IPS-15b (cell line): ENCODE data around the gene KDM1B.
"Not testable (repeated sequence)": the region's sequence is repeated elsewhere in the genome, so short reads cannot be mapped to it uniquely, and the experiment has no call there.

Source experiments
- H3K27me3 ChIP-seq: one replicate; pipeline ENCODE4 v1.6.1; 2013; ENCODE audit warnings: low read length; ENCODE audit not compliant: control insufficient read depth, insufficient read depth
- H3K36me3 ChIP-seq: one replicate; pipeline ENCODE4 v1.6.1; 2013; ENCODE audit warnings: low read length; ENCODE audit not compliant: control insufficient read depth, insufficient read depth
- H3K4me1 ChIP-seq: one replicate; pipeline ENCODE4 v1.6.1; 2013; ENCODE audit warnings: mild to moderate bottlenecking, low read length; ENCODE audit not compliant: control insufficient read depth, insufficient read depth
- H3K4me3 ChIP-seq: one replicate; pipeline ENCODE4 v1.5.1; 2013; ENCODE audit warnings: low read depth, low read length
- H3K9ac ChIP-seq: one replicate; pipeline ENCODE4 v1.6.1; 2013; ENCODE audit warnings: low read depth, mild to moderate bottlenecking, low read length
- H3K9me3 ChIP-seq: one replicate; pipeline ENCODE4 v1.6.1; 2013; ENCODE audit warnings: mild to moderate bottlenecking, low read length; ENCODE audit not compliant: control insufficient read depth, insufficient read depth

Gene KDM1B

DNA sequence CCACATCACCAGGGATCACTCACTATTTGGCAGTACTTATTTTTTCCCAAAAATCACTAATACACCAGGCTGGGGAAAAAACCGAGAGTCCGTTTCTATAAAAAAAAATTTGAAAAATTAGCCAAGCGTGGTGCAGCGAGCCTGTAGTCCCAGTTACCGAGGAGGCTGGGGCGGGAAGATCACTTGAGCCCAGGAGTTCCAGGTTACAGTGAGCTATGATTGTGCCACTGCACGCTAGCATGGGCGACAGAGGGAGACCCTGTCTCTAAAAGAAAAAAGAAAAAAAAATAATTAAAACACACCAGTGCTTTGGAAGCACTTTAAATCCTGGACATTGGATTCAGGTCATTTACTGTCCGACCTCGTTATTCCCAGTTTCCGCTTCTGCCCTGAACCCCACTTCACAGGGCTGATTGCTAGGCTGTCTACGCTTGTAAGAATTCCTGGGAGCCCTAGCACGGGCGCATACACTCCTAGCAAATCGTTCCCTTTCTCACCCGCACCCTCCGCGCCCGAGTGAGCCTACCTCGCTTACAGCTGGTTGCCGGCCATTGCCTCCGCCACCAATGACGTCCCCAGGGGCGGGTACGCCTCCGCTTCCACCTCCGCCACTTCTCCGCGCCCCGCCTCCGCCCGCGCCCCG, 594 bp upstream of the KDM1B start, which contains the start of gene TPMT:
TSS of gene TPMT (minus strand) at position 571 of the 643 bp plus-strand sequence. CDS start 5,950 bp downstream, outside the sequence.
- peaks cover 14% of the 10 kb centered on the region for H3K4me1 ChIP-seq
- H3K4me3 ChIP-seq, result peak within 1 kb of the TSS; percentile 84
- H3K27me3 ChIP-seq, result no peaks in the 10 kb centered on the region
- no peaks in the 10 kb centered on the region for H3K9me3 ChIP-seq
- no peaks in the 10 kb centered on the region for H3K36me3 ChIP-seq
- H3K9ac ChIP-seq, result peak within 1 kb of the TSS; percentile 81

- Histone ChIP-seq H3K4me1 (peaks cover 14% of the 10 kb centered on the region), H3K36me3 (no peaks in the 10 kb centered on the region), H3K9ac (peak overlapping the region; percentile 12), H3K27me3 (no peaks in the 10 kb centered on the region), H3K9me3 (no peaks in the 10 kb centered on the region), H3K4me3 (peak overlapping the region; percentile 84)
Measured at GRCh38 chr6:18155864-18156421, 721 bp downstream of the KDM1B start.

- Histone ChIP-seq H3K9ac (no peak overlapping the region), H3K36me3 (no peaks in the 10 kb centered on the region), H3K9me3 (no peaks in the 10 kb centered on the region), H3K4me3 (no peak overlapping the region), H3K27me3 (no peaks in the 10 kb centered on the region), H3K4me1 (peaks cover 2% of the 10 kb centered on the region)
Measured at GRCh38 chr6:18160911-18161310, 5.7 kb downstream of the KDM1B start.

- no peak overlapping the region for H3K4me3 ChIP-seq
- H3K9me3 ChIP-seq, result no peaks in the 10 kb centered on the region
- H3K36me3 ChIP-seq, result no peaks in the 10 kb centered on the region
- no peaks in the 10 kb centered on the region for H3K4me1 ChIP-seq
- no peak overlapping the region for H3K9ac ChIP-seq
- no peaks in the 10 kb centered on the region for H3K27me3 ChIP-seq
Measured at GRCh38 chr6:18161431-18161830, 6.2 kb downstream of the KDM1B start.

DNA sequence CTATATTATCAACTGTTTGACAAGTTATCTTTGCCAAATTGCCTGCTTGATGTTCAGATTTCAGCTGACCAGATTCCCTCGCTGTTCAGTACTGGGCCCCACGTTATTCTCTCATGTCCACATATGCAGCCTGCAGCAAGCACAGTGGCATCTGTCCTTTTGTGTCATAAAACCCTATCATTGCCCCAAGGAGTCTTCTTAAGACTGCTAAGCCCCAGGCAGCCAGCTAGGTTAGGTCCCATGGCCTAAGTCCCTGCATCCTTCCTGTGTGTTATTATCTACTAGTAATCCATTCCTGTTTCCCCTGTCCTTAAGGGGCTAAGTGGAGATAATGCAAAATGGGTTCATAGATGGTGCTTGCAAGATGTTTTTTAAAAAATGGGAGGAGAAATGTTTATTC, 7.2 kb downstream of the KDM1B start:
- Histone ChIP-seq H3K9me3 (no peaks in the 10 kb centered on the region), H3K27me3 (no peaks in the 10 kb centered on the region), H3K9ac (no peak overlapping the region), H3K4me1 (no peaks in the 10 kb centered on the region), H3K4me3 (no peak overlapping the region), H3K36me3 (no peaks in the 10 kb centered on the region)

DNA sequence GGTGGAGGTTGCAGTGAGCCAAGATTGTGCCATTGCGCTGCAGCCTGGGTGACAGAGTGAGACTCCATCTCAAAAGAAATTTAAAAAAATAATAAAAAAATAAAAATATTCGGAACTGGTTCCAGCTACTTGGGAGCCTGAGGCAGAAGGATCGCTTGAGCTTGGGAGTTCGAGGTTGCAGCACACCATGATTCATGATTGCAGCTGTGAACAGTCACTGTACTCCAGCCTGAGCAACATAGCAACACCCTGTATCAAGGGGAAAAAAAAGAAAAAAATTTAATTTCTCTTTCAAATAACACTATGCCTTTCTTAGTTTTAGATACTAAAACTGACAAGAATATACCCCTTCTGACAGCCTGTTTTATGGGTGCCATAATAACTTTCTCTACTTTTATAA, 10.5 kb downstream of the KDM1B start:
- H3K27me3 ChIP-seq, result no peaks in the 10 kb centered on the region
- H3K4me1 ChIP-seq, result no peaks in the 10 kb centered on the region
- H3K4me3 ChIP-seq, result no peak overlapping the region
- no peak overlapping the region for H3K9ac ChIP-seq
- H3K9me3 ChIP-seq, result no peaks in the 10 kb centered on the region
- no peaks in the 10 kb centered on the region for H3K36me3 ChIP-seq

GRCh38 chr6:18166312-18167036, 11.3 kb downstream of the KDM1B start:
- Histone ChIP-seq H3K9ac (no peak overlapping the region), H3K36me3 (no peaks in the 10 kb centered on the region), H3K27me3 (no peaks in the 10 kb centered on the region), H3K4me1 (no peaks in the 10 kb centered on the region), H3K4me3 (no peak overlapping the region), H3K9me3 (no peaks in the 10 kb centered on the region)

DNA sequence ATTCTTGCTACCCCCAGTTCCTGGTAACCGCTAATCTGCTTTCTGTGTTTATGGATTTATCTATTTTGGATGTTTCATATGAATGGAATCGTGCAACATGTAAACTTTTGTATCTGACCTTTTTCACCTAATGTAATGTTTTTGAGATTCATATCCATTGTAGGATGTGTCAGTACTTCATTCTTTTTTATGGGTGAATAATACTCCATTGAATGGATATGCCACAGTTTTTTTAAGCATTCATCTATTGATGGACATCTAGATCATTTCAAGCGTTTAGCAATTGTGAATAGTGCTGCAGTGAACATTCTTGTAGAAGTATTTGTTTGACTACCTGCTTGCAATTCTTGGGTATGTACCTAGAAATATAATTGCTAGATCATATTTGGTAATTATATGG, 13.0 kb downstream of the KDM1B start:
- Histone ChIP-seq H3K9me3 (no peaks in the 10 kb centered on the region), H3K4me1 (no peaks in the 10 kb centered on the region), H3K4me3 (no peak overlapping the region), H3K27me3 (no peaks in the 10 kb centered on the region), H3K9ac (no peak overlapping the region), H3K36me3 (no peaks in the 10 kb centered on the region)

DNA sequence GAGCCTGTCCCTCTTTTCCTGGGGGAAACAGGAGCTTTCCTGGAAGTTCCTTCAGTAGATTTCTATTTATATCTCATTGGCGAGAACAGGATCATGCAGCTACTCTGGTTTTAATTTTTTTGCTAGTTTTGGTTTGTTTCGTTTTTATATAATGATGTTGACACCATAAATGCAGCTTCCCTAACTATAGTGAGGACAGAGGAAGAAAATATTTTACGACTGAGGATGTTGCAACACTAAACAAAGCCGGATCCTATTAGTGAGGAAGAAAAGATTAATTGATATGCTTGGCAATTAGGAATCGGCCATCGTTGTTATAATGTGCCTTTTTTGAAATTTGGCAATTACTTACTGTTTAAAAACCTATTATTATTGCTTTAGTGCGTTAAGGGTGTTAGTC, 16.6 kb downstream of the KDM1B start:
- H3K36me3 ChIP-seq, result no peaks in the 10 kb centered on the region
- H3K9ac ChIP-seq, result no peak overlapping the region
- H3K4me1 ChIP-seq, result no peaks in the 10 kb centered on the region
- no peaks in the 10 kb centered on the region for H3K27me3 ChIP-seq
- H3K9me3 ChIP-seq, result no peaks in the 10 kb centered on the region
- H3K4me3 ChIP-seq, result no peak overlapping the region

- not testable (repeated sequence) for H3K9ac ChIP-seq, H3K9me3 ChIP-seq, H3K4me1 ChIP-seq, H3K36me3 ChIP-seq, H3K4me3 ChIP-seq, H3K27me3 ChIP-seq
Measured at GRCh38 chr6:18176198-18176597, 21.0 kb downstream of the KDM1B start.

DNA sequence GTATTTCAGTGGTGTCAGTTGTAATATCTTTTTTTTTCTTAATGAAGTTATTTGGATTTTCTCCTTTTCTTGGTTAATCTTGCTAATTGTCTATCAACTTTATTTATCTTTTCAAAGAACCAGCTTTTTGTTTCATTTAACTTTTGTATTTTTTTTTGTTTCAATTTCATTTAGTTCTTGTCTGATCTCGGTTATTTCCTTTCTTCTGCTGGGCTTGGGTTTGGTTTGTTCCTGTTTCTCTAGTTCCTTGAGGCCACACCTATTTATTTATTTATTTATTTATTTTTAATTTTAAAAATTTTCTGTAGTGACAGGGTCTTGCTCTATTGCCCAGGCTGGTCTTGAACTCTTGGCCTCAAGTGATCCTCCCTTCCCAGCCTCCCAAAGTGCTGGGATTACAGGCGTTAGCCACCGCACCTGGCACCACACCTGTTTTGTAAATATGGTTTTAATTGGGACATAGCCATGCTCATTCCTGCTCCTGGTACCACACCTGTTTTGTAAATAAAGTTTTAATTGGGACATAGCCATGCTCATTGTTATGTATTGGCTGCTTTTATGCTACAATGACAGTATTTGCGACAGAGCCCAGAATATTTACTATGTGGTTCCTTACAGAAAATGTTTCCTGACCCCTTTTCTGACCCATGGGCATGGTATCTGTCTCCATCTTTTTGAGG, 22.2 kb downstream of the KDM1B start:
- Histone ChIP-seq H3K27me3 (no peaks in the 10 kb centered on the region), H3K9me3 (no peaks in the 10 kb centered on the region), H3K36me3 (no peaks in the 10 kb centered on the region), H3K4me3 (no peak overlapping the region), H3K4me1 (no peaks in the 10 kb centered on the region), H3K9ac (no peak overlapping the region)
